Bronchial epithelial cell (primary cell): ENCODE measurements around the gene F12. TPM values are rescaled to one million over a fixed set of nuclear protein-coding genes. Genes with fewer than 3 reads are reported as not detected.

Experiments used
- DNase-seq: peaks from one replicate; pipeline ENCODE4 v3.0.0-alpha.2; 2010; ENCODE audit warnings: low read depth
- FAIRE-seq: peaks from 2 replicates; lab custom pipeline; 2011; peaks lifted over from hg19 to GRCh38; lab: Jason Lieb, UNC
- H3K27me3 ChIP-seq: 2 replicates; pipeline ENCODE4 v1.5.1; 2011; ENCODE audit warnings: low read length; ENCODE audit not compliant: control insufficient read depth, insufficient read depth
- H3K36me3 ChIP-seq: 2 replicates; pipeline ENCODE4 v1.5.1; 2011; ENCODE audit warnings: low read length; ENCODE audit not compliant: control insufficient read depth, insufficient read depth
- H3K4me3 ChIP-seq: 2 replicates; pipeline ENCODE4 v1.5.1; 2011; ENCODE audit warnings: mild to moderate bottlenecking, low read depth, low read length, control low read depth
- CTCF ChIP-seq: IDR thresholded peaks from 2 replicates; pipeline ENCODE4 v1.5.1; 2011; ENCODE audit warnings: mild to moderate bottlenecking, moderate library complexity, low read length, control low read depth, inconsistent platforms; ENCODE audit not compliant: insufficient read depth, severe bottlenecking
- total RNA-seq: library from RNA; depleted of rRNA; stranded (reverse); fragments of >200 nt; gene quantifications from 2 replicates; pipeline ENCODE4 v1.2.1, GENCODE V29; 2014

Gene F12
- total RNA-seq, 1 donor from 2014 or later, result 7.9 TPM

GRCh38 chr5:177446200-177447065 is 37.1 kb upstream of the F12 start, which contains the start of gene PRR7:
Gene PRR7, plus strand, starts transcription at chr5:177446814. Its CDS starts 8,254 bp downstream, at chr5:177455068.
- no peaks in the 10 kb centered on the region for H3K36me3 ChIP-seq
- FAIRE-seq (no peak), DNase-seq (no peak)
- no peak for TF ChIP-seq CTCF
- H3K27me3 ChIP-seq, result no peaks in the 10 kb centered on the region
- H3K4me3 ChIP-seq, result peak within 1 kb of the TSS; percentile 48

- FAIRE-seq, result no peak
- H3K27me3 ChIP-seq, result no peaks in the 10 kb centered on the region
These were observed 36.5 kb upstream of the F12 start for GRCh38 chr5:177445917-177446199.

GRCh38 chr5:177445052-177445916 is 35.9 kb upstream of the F12 start:
- FAIRE-seq, result no peak
- H3K4me3 ChIP-seq, result no peak overlapping the region
- DNase-seq, result no peak
- no peaks in the 10 kb centered on the region for H3K36me3 ChIP-seq
- H3K27me3 ChIP-seq, result no peaks in the 10 kb centered on the region
- TF ChIP-seq CTCF, result no peak

More at GRCh38 chr5:177445917-177446199, 36.5 kb upstream of the F12 start:
- TF ChIP-seq CTCF, result no peak
- no peak for DNase-seq
- H3K36me3 ChIP-seq, result no peaks in the 10 kb centered on the region
- H3K4me3 ChIP-seq, result no peak overlapping the region

- no peak for TF ChIP-seq CTCF
- FAIRE-seq, result peak; percentile 72
- Histone ChIP-seq H3K27me3 (no peaks in the 10 kb centered on the region), H3K36me3 (no peaks in the 10 kb centered on the region), H3K4me3 (no peak overlapping the region)
- DNase-seq, result no peak
These were observed 35.0 kb upstream of the F12 start for GRCh38 chr5:177444106-177445051.

GRCh38 chr5:177443144-177443983 is 34.0 kb upstream of the F12 start:
- no peak for TF ChIP-seq CTCF
- FAIRE-seq, result no peak
- Histone ChIP-seq H3K4me3 (no peak overlapping the region), H3K27me3 (no peaks in the 10 kb centered on the region), H3K36me3 (no peaks in the 10 kb centered on the region)
- DNase-seq, result no peak
